Measurements from ENCODE around the gene CCSER1. TPM values are rescaled to one million over a fixed set of nuclear protein-coding genes. Genes with fewer than 3 reads are reported as not detected.

CCSER1 gene
- total RNA-seq, 1 donor from 2014 or later, result 13.3 TPM

GRCh38 chr4:90124276-90124675, 2.9 kb upstream of the CCSER1 start:
- intact Hi-C loops (cut with micrococcal nuclease), result loop anchor here (5.0 kb wide), 1 partner anchor 168 kb away; no protein-coding TSS in a partner anchor
- DNase-seq (no peak), ATAC-seq (no peak)

GRCh38 chr4:90126805-90127204, 389 bp upstream of the CCSER1 start:
- ATAC-seq (no peak), DNase-seq (no peak)
- intact Hi-C loops (cut with micrococcal nuclease), result no loop called here

DNA sequence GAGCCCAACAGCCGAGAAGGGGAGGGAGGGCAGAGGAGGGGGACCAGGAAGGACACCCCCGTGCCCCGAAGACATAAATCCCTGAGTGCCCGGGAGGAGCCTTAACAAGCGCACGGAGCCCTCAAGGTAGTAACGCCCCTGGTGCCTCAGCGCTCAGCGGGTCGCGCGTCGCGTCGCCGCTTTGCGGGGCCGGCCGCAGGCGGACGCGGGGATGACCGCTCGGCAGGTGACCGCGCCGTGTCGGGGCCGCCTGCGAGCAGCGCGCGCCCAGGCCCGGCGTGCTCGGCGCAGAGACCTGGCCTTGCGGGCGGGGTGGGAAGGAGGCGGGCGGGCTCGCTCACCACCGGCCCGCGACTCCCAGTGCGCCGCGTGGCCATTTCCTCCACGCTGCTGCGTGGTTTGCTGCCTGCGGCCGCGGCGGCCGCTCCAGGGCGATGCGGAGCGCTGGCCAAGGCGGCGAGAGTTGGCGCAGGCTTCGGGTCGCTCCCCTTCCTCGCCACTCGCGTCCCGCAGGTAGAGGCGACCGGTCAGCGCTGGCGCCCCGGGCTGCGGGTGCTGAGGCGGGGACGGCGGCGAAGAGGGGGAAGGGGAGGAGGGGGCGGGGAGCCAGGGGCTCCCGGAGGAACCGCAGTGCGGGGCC, 632 bp downstream of the CCSER1 start:
- peak; percentile 54 for DNase-seq

GRCh38 chr4:90128961-90129495, 1.8 kb downstream of the CCSER1 start:
- intact Hi-C loops (cut with micrococcal nuclease), result no loop called here
- ATAC-seq (no peak), DNase-seq (no peak)

More for the DNA sequence above, 632 bp downstream of the CCSER1 start:
- intact Hi-C loops (cut with micrococcal nuclease), result no loop called here
- peak; percentile 79 for ATAC-seq

DNA sequence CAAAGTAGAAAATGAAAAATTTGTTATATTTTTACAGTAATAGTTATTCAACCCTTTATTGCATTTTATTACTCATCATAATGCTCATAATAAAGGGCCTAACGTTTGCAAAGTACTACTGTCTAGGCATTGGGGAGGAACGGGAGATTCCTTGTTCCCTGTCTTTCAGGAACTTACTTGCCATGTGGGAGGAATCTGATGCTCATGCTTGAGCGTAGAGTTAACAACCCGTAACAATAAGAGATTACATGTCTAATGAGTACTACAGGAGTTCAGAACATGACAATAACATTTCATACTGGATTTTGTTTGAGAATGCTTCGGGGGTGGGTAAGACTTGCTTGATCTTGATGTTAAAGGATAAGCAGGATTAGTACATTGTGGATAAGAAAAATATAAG, 2.9 kb downstream of the CCSER1 start:
- ATAC-seq (no peak), DNase-seq (no peak)
- intact Hi-C loops (cut with micrococcal nuclease), result no loop called here

GRCh38 chr4:90137555-90137954, 10.4 kb downstream of the CCSER1 start:
- intact Hi-C loops (cut with micrococcal nuclease), result no loop called here
- no peak for ATAC-seq
- no peak for DNase-seq

- intact Hi-C loops (cut with micrococcal nuclease), result no loop called here
- DNase-seq (no peak), ATAC-seq (no peak)
Measured at GRCh38 chr4:90142081-90142480, 14.9 kb downstream of the CCSER1 start.

GRCh38 chr4:90145319-90145718, 18.1 kb downstream of the CCSER1 start:
- DNase-seq (no peak), ATAC-seq (no peak)
- intact Hi-C loops (cut with micrococcal nuclease), result no loop called here

GRCh38 chr4:90146306-90146705, 19.1 kb downstream of the CCSER1 start:
- intact Hi-C loops (cut with micrococcal nuclease), result no loop called here
- DNase-seq (no peak), ATAC-seq (no peak)

DNA sequence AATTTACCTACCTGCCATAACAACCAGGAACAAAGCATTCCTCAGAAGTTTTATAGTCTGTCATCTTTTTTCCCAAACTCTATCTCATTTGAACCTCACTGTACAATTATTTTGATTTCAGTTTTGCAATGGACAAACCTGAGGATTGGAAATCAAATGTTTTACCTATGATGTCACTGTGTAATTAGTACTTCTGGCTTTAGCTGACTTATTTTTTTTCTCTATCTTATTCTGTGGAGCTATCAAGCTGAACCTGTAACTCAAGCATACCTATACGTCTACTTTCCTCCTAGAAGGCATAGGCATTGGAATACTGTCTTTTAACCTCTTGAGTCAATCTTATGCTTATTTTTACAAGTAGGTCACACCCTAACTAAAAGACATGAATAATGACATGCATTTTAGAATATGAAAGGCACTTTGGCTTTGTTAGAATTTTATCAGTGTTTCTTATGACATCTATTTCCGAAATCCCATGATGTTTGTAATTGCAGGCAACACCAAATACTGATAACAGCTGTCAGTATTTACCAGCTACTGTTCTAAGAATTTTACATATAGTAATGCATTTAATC, 21.5 kb downstream of the CCSER1 start:
- ATAC-seq, result no peak
- intact Hi-C loops (cut with micrococcal nuclease), result no loop called here
- no peak for DNase-seq

DNA sequence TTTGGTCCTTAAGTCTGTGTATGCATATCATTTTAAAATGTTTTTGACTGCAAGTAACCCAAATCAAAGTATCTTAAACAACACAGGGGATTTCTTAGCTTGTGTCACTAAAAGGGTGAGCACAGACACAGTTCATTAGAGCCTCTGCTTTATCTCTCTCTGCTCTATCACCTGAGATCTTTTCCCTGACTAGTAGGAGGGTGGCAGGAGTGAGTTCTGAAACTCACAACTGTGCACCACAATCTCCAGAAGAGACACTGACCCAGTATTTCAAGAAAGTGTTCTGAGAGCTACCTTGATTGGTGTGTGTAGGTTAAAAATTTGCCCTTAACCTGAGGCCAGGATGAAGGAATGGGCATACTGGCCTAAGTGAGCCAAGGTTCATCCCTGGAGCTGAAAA, 24.8 kb downstream of the CCSER1 start:
- intact Hi-C loops (cut with micrococcal nuclease), result no loop called here
- DNase-seq (no peak), ATAC-seq (no peak)

GRCh38 chr4:90159193-90159592, 32.0 kb downstream of the CCSER1 start:
- DNase-seq (no peak), ATAC-seq (no peak)
- intact Hi-C loops (cut with micrococcal nuclease), result no loop called here

DNA sequence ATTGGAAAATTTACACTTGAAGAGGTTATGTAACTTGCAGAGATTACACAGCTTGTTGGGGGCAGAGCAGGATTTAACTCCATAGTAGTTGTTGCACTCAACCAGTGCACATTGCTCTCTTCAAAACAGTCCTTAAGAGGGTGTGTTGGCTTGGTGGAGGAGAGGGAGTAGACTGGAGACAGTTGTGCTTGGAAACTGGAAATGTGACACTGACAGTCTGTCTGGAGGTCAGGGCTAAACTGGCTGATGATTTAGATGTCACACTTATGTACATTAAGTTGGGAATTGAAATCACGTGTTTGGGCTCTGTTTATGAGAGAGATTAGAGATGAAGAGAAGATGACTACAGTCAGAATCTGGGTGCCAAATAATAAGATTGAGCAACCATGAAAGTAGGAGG, 32.9 kb downstream of the CCSER1 start:
- intact Hi-C loops (cut with micrococcal nuclease), result no loop called here
- DNase-seq (no peak), ATAC-seq (no peak)

DNA sequence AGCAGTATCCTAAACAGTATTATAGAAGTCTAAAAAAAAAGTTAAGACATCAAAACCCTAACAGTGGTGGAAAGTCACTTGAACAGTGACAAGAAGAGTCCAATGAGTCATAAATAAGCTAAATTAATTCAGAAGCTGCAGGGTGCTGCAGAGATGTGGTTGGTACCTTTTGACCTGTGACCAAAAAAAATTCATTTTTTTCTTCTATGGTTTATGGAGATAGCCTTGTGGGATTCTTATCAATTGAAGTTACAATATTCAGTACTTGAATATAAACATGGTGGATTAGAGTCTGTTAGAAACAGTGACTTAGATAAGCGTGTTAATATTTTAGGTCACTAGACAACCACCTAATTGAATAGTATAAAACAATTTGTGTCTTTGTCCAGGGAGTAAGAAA, 35.4 kb downstream of the CCSER1 start:
- no peak for ATAC-seq
- intact Hi-C loops (cut with micrococcal nuclease), result no loop called here
- DNase-seq, result no peak

- DNase-seq, result no peak
- intact Hi-C loops (cut with micrococcal nuclease), result no loop called here
- ATAC-seq, result peak; percentile 48
Measured at GRCh38 chr4:90163872-90164271, 36.7 kb downstream of the CCSER1 start.

DNA sequence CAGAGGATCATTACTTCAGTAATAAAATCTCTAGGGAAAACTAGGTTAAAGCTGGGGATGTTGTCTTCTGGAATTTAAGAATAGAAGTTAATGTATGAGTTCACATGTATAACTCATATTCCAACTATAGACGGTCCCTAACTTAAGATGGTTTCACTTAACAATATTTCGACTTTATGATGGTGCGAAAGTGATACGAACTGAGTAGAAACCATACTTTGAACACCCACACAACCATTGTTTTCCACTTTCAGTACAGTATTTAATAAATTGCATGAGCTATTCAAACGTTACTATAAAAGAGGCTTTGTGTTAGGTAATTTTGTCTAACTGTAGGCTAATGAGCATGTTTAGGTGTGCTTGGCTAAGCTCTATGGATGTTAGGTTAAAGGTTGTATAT, 38.7 kb downstream of the CCSER1 start:
- ATAC-seq (no peak), DNase-seq (no peak)
- intact Hi-C loops (cut with micrococcal nuclease), result no loop called here

DNA sequence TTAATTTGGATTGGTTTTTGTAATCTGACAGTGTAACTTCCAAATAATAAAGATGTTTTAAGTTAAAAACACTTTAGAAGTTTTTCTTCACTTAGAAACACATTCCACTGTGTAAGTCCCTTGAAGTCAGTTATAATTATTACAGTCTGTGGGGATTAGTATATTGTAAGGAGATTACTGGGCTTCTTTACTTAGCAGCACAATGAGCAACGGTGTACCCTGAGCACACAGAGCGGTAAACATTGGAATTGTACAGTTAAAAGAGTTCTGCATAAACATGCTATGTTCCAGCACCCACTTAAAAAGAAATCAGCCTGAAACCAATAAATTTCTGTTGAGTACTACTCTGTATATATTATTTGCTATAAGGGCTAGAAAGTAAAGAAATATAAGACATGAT, 44.3 kb downstream of the CCSER1 start:
- DNase-seq (no peak), ATAC-seq (no peak)
- intact Hi-C loops (cut with micrococcal nuclease), result no loop called here

DNA sequence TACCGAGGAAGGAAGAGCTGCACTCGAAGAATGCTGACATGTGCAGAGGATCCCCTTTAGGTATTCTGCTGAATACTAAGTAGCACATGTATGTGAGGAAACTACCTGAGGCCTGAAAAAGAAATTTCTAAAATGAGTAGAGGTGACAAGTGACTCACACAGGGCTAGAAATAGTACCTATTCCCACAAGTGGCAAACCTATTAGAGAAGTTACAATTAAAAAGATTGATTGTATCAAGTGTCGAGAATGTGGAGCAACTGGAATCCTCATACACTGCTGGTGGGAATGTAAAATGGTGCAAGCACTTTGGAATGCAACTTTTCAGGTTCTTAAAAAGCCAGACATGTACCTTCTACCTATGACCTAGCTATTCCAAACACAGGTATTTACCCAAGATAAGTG, 47.4 kb downstream of the CCSER1 start:
- ATAC-seq, result no peak

GRCh38 chr4:90181644-90182043, 54.5 kb downstream of the CCSER1 start:
- intact Hi-C loops (cut with micrococcal nuclease), result no loop called here
- DNase-seq (no peak), ATAC-seq (peak; percentile 61)

More for the DNA sequence above, 47.4 kb downstream of the CCSER1 start:
- intact Hi-C loops (cut with micrococcal nuclease), result no loop called here
- DNase-seq, result no peak

DNA sequence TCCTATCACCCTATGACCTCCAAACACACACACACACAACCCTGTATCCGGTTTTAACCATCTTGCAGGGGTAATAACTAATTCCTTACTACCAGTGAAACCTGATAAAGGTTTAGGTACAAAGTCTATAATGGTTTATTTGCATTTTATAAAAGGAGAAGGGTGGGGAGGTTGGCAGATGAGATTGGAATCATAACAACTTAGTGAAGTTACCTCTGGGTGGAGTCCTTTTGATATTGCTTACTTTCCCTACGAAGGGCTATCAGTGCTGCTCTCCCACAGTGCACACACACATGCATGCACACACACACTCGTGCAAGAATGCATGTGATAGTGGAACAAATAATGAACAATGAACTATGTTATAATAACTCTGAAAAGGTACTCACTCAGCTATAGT, 56.1 kb downstream of the CCSER1 start:
- peak; percentile 41 for ATAC-seq
- DNase-seq, result no peak
- intact Hi-C loops (cut with micrococcal nuclease), result no loop called here

GRCh38 chr4:90184560-90184959, 57.4 kb downstream of the CCSER1 start:
- DNase-seq, result no peak
- intact Hi-C loops (cut with micrococcal nuclease), result no loop called here
- ATAC-seq, result no peak
